SK-N-SH (cell line): Measurements from ENCODE around the gene RPL37A.

Experiments
- RAD21 ChIP-seq: IDR thresholded peaks from 2 replicates; pipeline ENCODE4 v1.6.1; 2012; ENCODE audit warnings: mild to moderate bottlenecking, low read length
- TF ChIP-seq, protein P1 (sequence below): fragments of 200-600 bp; sonication (generic); IDR thresholded peaks from 2 replicates; pipeline ENCODE4 v1.6.1; 2017; ENCODE audit warnings: antibody characterized with exemption, mild to moderate bottlenecking, moderate library complexity
- TF ChIP-seq, protein P2 (sequence below): IDR thresholded peaks from 2 replicates; pipeline ENCODE4; 2012

DNA sequence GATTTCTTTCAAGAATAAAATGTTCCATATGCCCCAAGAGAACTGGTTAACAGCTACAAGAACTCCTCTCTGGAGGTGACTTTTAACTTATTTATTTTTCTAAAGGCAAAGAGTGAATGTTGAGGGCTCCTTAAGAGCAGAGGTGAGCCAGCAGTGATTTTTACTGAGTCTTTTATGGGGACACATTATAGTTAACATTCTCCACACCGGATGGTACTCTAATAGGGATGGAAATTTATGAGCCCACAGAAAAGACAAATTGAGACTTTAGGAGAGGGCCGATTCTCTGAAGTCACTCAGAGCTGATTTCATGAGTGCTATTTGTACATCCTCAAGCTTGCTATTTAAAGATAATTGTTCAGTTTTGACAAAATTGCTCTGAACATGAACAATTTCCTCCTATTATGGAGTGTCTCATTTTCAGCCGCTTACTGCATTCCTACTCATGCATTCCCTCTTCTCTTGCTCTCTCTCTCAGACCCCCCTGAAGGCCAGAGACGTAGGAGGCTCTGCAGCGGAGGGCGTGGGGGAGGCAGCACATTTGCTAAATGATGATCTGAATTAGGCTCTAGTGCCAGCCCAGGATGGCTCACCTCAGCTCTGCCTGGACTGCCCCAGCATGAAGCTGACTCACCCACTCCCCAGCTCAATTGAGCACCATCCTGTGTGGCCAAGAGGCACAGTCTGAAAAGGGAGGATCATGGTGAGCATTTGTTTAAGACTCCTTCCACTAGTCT, 5.9 kb upstream of the RPL37A start:
- TF ChIP-seq RAD21, result no peak
- TF ChIP-seq, protein P1, sequence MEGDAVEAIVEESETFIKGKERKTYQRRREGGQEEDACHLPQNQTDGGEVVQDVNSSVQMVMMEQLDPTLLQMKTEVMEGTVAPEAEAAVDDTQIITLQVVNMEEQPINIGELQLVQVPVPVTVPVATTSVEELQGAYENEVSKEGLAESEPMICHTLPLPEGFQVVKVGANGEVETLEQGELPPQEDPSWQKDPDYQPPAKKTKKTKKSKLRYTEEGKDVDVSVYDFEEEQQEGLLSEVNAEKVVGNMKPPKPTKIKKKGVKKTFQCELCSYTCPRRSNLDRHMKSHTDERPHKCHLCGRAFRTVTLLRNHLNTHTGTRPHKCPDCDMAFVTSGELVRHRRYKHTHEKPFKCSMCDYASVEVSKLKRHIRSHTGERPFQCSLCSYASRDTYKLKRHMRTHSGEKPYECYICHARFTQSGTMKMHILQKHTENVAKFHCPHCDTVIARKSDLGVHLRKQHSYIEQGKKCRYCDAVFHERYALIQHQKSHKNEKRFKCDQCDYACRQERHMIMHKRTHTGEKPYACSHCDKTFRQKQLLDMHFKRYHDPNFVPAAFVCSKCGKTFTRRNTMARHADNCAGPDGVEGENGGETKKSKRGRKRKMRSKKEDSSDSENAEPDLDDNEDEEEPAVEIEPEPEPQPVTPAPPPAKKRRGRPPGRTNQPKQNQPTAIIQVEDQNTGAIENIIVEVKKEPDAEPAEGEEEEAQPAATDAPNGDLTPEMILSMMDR, result no peak
- TF ChIP-seq, protein P2, sequence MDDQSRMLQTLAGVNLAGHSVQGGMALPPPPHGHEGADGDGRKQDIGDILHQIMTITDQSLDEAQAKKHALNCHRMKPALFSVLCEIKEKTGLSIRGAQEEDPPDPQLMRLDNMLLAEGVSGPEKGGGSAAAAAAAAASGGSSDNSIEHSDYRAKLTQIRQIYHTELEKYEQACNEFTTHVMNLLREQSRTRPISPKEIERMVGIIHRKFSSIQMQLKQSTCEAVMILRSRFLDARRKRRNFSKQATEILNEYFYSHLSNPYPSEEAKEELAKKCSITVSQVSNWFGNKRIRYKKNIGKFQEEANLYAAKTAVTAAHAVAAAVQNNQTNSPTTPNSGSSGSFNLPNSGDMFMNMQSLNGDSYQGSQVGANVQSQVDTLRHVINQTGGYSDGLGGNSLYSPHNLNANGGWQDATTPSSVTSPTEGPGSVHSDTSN, result peak; percentile 73
